Testis (tissue), 3 donors: ENCODE results near the gene ADAM23. TPM values are rescaled to one million over a fixed set of nuclear protein-coding genes. Genes with fewer than 3 reads are reported as not detected.

Experiments used
- DNase-seq: peaks from one replicate; pipeline ENCODE4 v3.0.0-alpha.2; 2019
- H3K27ac ChIP-seq, 2 donors: fragments of 200-600 bp; sonication (generic); one replicate each; pipeline ENCODE4 v1.5.1; 2019
- H3K27me3 ChIP-seq: fragments of 200-600 bp; sonication (generic); one replicate; pipeline ENCODE4 v1.5.1; 2019
- H3K36me3 ChIP-seq: fragments of 200-600 bp; sonication (generic); one replicate; pipeline ENCODE4 v1.5.1; 2017; ENCODE audit warnings: low read depth; ENCODE audit errors: missing control alignments
- H3K4me1 ChIP-seq: fragments of 200-600 bp; sonication (generic); one replicate; pipeline ENCODE4 v1.5.1; 2019
- H3K4me3 ChIP-seq, 2 donors: fragments of 200-600 bp; sonication (generic); one replicate each; pipeline ENCODE4 v1.5.1; 2017 to 2019
- H3K9me3 ChIP-seq: fragments of 200-600 bp; sonication (generic); one replicate; pipeline ENCODE4 v1.5.1; 2017
- CTCF ChIP-seq, 3 experiments: fragments of 450-650 bp in 2 of 3; fragments of 200-600 bp in 1 of 3; sonication (generic) in 1 of 3; IDR thresholded peaks; one replicate each; pipeline ENCODE4 v1.5.1; 2016 to 2019; ENCODE audit warnings: antibody characterized with exemption in 3 of 3, mild to moderate bottlenecking in 2 of 3, moderate library complexity in 1 of 3
- POLR2A ChIP-seq: fragments of 450-650 bp; IDR thresholded peaks from one replicate; pipeline ENCODE4 v1.6.1; 2017; ENCODE audit warnings: antibody characterized with exemption, mild to moderate bottlenecking, moderate library complexity
- WGBS, 2 donors: methylation state at CpG; one replicate each; pipeline ENCODE4 v1.1.5; 2018; 5-methylcytosine and 5-hydroxymethylcytosine counted together
- intact Hi-C: fragments of 100-400 bp; cut with DNase I; formaldehyde crosslinking; loops from one replicate; pipeline ENCODE4 v1.15.1; 2023; ENCODE audit warnings: low total_unique reads
- polyA plus RNA-seq: library from polyadenylated mRNA; stranded (reverse); fragments of 350-450 nt; fragmentation: Illumina TruSeq; extraction: RNeasy Lipid Tissue Mini Kit (QIAGEN cat#74804); gene quantifications from one replicate; pipeline ENCODE4 v1.2.3, GENCODE V29; 2014; ENCODE audit warnings: low read depth, low replicate concordance; ENCODE audit not compliant: insufficient read depth
- total RNA-seq, 2 donors: library from RNA; depleted of rRNA; stranded (reverse); fragments of >200 nt; gene quantifications; one replicate each; pipeline ENCODE4 v1.2.3, GENCODE V29; 2016

ADAM23 gene
- total and polyA plus RNA-seq, 3 donors from 2014 or later: 14.5 to 24.2 (median 19.5) TPM

- Histone ChIP-seq H3K36me3 (no peaks in the 10 kb centered on the region), H3K9me3 (no peaks in the 10 kb centered on the region), H3K27ac (no peak overlapping the region), H3K4me3 (no peak overlapping the region), H3K4me1 (no peaks in the 10 kb centered on the region), H3K27me3 (no peaks in the 10 kb centered on the region)
- intact Hi-C loops: no loop called here
- WGBS, 2 donors: 77 to 78% methylated on average over 2 of the region's 2 CpGs
- DNase-seq: no peak
- TF ChIP-seq POLR2A (no peak), CTCF (IDR thresholded peaks at IDR 0.05) (no peak)
Observed at GRCh38 chr2:206464597-206464996, 21.3 kb downstream of the ADAM23 start.

GRCh38 chr2:206471524-206472062, 28.3 kb downstream of the ADAM23 start:
- Histone ChIP-seq H3K36me3 (no peaks in the 10 kb centered on the region), H3K27ac (no peak overlapping the region), H3K4me1 (no peaks in the 10 kb centered on the region), H3K9me3 (no peaks in the 10 kb centered on the region), H3K27me3 (no peaks in the 10 kb centered on the region), H3K4me3 (no peak overlapping the region)
- WGBS, 2 donors: 85 to 88% methylated on average over 2 of the region's 2 CpGs
- no peak for DNase-seq
- intact Hi-C loops: no loop called here
- TF ChIP-seq POLR2A (no peak), CTCF (IDR thresholded peaks at IDR 0.05) (no peak)

GRCh38 chr2:206472094-206472493, 28.8 kb downstream of the ADAM23 start:
- Histone ChIP-seq H3K4me3 (no peak overlapping the region), H3K9me3 (no peaks in the 10 kb centered on the region), H3K36me3 (no peaks in the 10 kb centered on the region), H3K4me1 (no peaks in the 10 kb centered on the region), H3K27ac (no peak overlapping the region), H3K27me3 (no peaks in the 10 kb centered on the region)
- no peak for TF ChIP-seq POLR2A
- TF ChIP-seq CTCF (IDR thresholded peaks at IDR 0.05): no peak
- no peak for DNase-seq
- intact Hi-C loops: no loop called here
- WGBS, 2 donors: 89 to 93% methylated on average over 5 of the region's 5 CpGs

GRCh38 chr2:206474099-206474498, 30.8 kb downstream of the ADAM23 start:
- intact Hi-C loops: no loop called here
- DNase-seq: no peak
- Histone ChIP-seq H3K4me3 (no peak overlapping the region), H3K4me1 (no peaks in the 10 kb centered on the region), H3K27ac (no peak overlapping the region), H3K36me3 (no peaks in the 10 kb centered on the region), H3K9me3 (no peaks in the 10 kb centered on the region), H3K27me3 (no peaks in the 10 kb centered on the region)
- 86 to 93% methylated on average over 1 of the region's 1 CpG for WGBS, 2 donors
- TF ChIP-seq POLR2A (no peak), CTCF (IDR thresholded peaks at IDR 0.05) (no peak)

- intact Hi-C loops: no loop called here
- TF ChIP-seq POLR2A: no peak
- no peak for TF ChIP-seq CTCF (IDR thresholded peaks at IDR 0.05)
Observed at GRCh38 chr2:206477296-206477695, 34.0 kb downstream of the ADAM23 start.

More at GRCh38 chr2:206477296-206477695, 34.0 kb downstream of the ADAM23 start:
- no peak for DNase-seq
- Histone ChIP-seq H3K36me3 (no peaks in the 10 kb centered on the region), H3K4me1 (no peaks in the 10 kb centered on the region), H3K9me3 (no peaks in the 10 kb centered on the region), H3K27me3 (no peaks in the 10 kb centered on the region), H3K4me3 (no peak overlapping the region), H3K27ac (no peak overlapping the region)
- WGBS, 2 donors: 57 to 63% methylated on average over 1 of the region's 1 CpG
